ENCODE measurements around the gene HSPB2. TPM values are rescaled to one million over a fixed set of nuclear protein-coding genes. Genes with fewer than 3 reads are reported as not detected.

Gene HSPB2
- total RNA-seq, 4 donors from 2014 or later = 3.1 to 4.6 TPM; not detected in 2

GRCh38 chr11:111906680-111907079 lies 5.9 kb upstream of the HSPB2 start:
- no peak for DNase-seq (ENCODE audit: low spot score)
- ATAC-seq (ENCODE audit: low FRiP score) = no peak
- no peak for TF ChIP-seq CTCF (IDR thresholded peaks at IDR 0.05)

DNA sequence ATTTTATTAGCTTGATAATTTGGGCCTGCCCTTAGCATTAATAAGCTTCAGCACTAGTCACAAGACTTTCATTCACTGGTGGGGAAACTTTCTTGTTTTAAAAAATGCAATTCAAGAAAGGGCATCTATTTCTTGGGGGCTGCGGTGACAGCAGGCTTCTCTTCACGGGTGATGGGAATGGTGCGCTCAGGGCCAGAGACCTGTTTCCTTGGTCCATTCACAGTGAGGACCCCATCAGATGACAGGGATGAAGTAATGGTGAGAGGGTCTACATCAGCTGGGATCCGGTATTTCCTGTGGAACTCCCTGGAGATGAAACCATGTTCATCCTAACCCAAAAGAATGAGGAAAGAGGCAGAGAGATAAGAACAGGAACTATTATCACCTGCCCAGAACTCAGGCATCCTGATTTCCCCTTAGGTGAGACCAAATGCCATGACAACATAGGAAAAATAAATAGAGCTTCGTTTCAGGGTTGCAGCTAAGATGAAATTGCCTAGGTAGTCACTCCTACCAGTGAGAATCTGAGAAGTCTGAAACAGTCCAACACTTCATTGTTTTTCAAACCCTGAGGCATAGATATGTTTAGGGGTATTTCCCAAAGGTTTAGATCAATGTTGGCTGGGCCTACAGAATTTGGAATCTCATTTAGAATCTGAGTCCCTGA lies 3.8 kb upstream of the HSPB2 start:
- ATAC-seq (ENCODE audit: low FRiP score) = no peak
- TF ChIP-seq CTCF (IDR thresholded peaks at IDR 0.05) = no peak
- DNase-seq (ENCODE audit: low spot score) = no peak

DNA sequence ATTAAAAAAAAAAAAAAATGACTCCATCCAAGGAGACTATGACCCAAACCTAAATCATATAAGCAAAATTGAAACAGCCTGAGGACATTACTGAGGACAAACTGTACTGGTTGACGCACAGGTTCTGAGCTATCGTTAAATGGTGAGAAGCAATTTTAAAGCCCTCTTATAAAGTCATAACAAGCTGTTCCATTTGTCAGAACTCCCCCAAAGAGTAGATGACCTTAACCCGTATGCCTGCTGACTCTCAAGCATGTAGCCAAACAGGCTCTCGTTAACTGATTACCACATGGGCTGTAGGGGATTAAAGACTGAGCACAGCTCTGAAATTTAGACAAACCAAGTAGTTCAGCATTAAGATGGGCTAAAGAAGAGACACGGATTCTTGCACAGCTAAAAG lies 3.2 kb upstream of the HSPB2 start:
- DNase-seq (ENCODE audit: low spot score) (no peak), ATAC-seq (ENCODE audit: low FRiP score) (no peak)
- TF ChIP-seq CTCF (IDR thresholded peaks at IDR 0.05) = no peak

DNA sequence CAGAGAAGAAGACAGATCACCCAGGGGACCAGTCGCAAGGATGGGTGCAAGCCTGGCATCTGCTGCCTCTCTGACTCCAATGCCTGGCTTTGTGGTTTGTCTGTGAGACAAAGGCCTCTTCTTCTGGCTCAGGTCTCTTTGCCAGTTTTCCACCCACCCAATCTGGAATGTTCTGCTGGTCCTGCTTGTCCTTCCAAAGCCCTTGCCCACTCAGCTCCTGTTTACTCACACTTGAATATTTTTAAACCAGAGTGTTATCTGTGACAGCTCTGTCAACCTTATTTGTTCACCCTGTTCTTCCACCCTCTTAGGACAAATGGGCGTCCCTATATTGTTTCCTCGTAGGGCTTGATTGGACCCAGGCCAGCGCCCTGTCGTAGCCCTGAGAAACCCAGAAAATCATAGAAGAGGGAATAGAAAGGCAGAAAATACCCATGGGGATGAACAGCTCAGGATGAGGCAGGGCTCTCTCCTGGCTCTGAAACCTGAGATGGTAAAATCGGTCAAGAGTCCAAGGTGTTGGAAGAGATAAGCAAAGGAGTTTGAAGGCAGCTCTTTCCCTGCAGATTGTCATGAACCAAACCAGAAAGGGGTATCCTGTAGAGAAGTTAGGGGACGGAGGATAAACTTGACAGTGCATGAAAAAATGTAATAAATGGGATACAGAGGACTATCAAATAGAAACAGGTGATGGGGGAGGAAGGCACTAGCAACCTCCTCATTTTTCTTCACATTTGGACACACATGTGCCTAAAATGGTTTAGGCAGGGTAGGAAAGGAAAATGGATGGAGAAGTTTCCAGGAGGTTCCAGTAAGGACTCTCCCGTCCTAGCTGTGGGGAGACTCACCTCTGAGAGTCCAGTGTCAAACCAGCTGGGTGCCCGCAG lies 1.6 kb upstream of the HSPB2 start:
- TF ChIP-seq CTCF (IDR thresholded peaks at IDR 0.05) = no peak
- DNase-seq (ENCODE audit: low spot score) (no peak), ATAC-seq (ENCODE audit: low FRiP score) (no peak)

- ATAC-seq (ENCODE audit: low FRiP score) (peak; percentile 67), DNase-seq (ENCODE audit: low spot score) (no peak)
- no peak for TF ChIP-seq CTCF (IDR thresholded peaks at IDR 0.05)
Observed at GRCh38 chr11:111911563-111912401, 752 bp upstream of the HSPB2 start, which contains the start of gene CRYAB. CRYAB (minus strand) TSS chr11:111911770; CDS start chr11:111911724, 46 bp downstream.

DNA sequence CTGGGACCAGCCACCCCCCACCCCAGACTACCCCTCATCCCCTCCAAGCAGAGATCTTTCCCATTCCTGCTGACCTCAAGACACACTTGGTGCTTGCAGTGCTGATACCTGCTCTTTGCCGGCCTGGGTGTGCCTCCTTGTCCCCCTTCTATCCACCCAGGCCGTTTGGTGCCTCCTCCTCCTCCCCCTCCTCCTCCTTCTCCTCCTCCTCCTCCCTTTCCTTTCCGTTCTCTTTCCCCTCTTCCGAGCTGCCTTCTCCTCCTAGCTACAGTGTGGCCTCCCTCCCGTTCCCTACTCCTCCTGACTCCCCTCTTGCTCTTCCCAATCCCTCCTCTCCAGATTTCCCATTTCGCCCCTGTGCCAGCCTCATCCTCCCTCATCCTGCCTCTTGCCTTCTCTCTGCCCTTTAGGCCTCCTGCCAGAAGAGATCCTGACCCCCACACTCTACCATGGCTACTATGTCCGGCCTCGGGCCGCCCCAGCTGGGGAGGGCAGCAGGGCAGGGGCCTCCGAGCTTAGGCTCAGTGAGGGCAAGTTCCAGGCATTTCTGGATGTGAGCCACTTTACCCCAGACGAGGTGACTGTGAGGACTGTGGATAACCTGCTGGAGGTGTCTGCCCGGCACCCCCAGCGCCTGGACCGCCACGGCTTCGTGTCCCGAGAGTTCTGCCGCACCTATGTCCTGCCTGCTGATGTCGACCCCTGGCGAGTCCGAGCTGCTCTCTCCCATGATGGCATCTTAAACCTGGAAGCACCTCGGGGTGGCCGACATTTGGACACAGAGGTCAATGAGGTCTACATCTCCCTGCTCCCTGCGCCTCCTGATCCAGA lies 712 bp downstream of the HSPB2 start:
- DNase-seq (ENCODE audit: low spot score) (no peak), ATAC-seq (ENCODE audit: low FRiP score) (peak; percentile 44)
- no peak for TF ChIP-seq CTCF (IDR thresholded peaks at IDR 0.05)

Data from omental fat pad (tissue), 4 donors.